HepG2 (cell line): ENCODE results near the gene SMOC1. TPM values are rescaled to one million over a fixed set of nuclear protein-coding genes. Genes with fewer than 3 reads are reported as not detected.

ENCODE experiments used
- ATAC-seq: fragments of 200-7000 bp; cut with Tn5 transposase; 3 replicates; pipeline ENCODE4 v1.9.1; 2020; ENCODE audit warnings: mild to moderate bottlenecking, moderate library complexity
- BruUV-seq: library from RNA; stranded (reverse); fragments of 400-500 nt; replicated peaks from 2 replicates; lab custom pipeline; 2021; lab: Mats Ljungman, UMichigan
- CTCF ChIA-PET: fragments of 300-600 bp; formaldehyde crosslinking; extraction: SDS; loops from one replicate; lab custom pipeline; 2021; ENCODE audit warnings: low total read pairs, inconsistent platforms, low intra/inter-chr PET ratio; lab: Yijun Ruan, JAX
- POLR2A ChIA-PET: fragments of 350-600 bp; sonication (Branson Sonifier 250); formaldehyde crosslinking; loops from one replicate; lab custom pipeline; 2020; ENCODE audit warnings: antibody characterized with exemption, inconsistent platforms; lab: Yijun Ruan, JAX
- DNase-seq: peaks from one replicate; pipeline ENCODE4 v3.0.0-alpha.2; 2015; ENCODE audit warnings: low spot score
- FAIRE-seq: peaks from 3 replicates; lab custom pipeline; 2011; peaks lifted over from hg19 to GRCh38; lab: Jason Lieb, UNC
- H2AFZ ChIP-seq: one replicate; pipeline ENCODE4 v1.6.1; 2011; ENCODE audit warnings: low read length, inconsistent platforms
- H3K27ac ChIP-seq: fragments of 300-600 bp; 3 replicates; pipeline ENCODE4 v1.8.0; 2011; ENCODE audit warnings: mixed run types, mild to moderate bottlenecking, mixed read lengths, low read length, inconsistent platforms; ENCODE audit not compliant: insufficient read depth; ENCODE audit errors: extremely low read length
- H3K27me3 ChIP-seq, 2 experiments: fragments of 200-600 bp in 1 of 2; 2 replicates in 1 of 2; 3 replicates in 1 of 2; pipeline versions ENCODE4 v1.6.0 to v1.8.0; 2011; ENCODE audit warnings: low read length in 2 of 2, mild to moderate bottlenecking in 2 of 2, moderate library complexity in 2 of 2, inconsistent platforms in 1 of 2; ENCODE audit not compliant: insufficient read depth in 2 of 2, control insufficient read depth in 1 of 2
- H3K36me3 ChIP-seq, 2 experiments: fragments of 200-600 bp in 1 of 2; replicated peaks in 1 of 2; 2 replicates in 1 of 2; 3 replicates in 1 of 2; pipeline versions ENCODE4 v1.5.1 to v1.8.0; 2011; ENCODE audit warnings: low read length in 2 of 2, inconsistent platforms in 1 of 2; ENCODE audit not compliant: insufficient read depth in 2 of 2, control insufficient read depth in 1 of 2
- H3K4me1 ChIP-seq: 2 replicates; pipeline ENCODE4 v1.5.1; 2012; ENCODE audit warnings: low read length, inconsistent platforms; ENCODE audit not compliant: insufficient read depth
- H3K4me2 ChIP-seq: 2 replicates; pipeline ENCODE4 v1.6.0; 2011; ENCODE audit warnings: low read depth, low read length, inconsistent platforms
- H3K4me3 ChIP-seq, 3 experiments: fragments of 200-600 bp in 1 of 3; sonication (generic), shearing (Covaris generic) in 1 of 3; replicated peaks in 1 of 3; 2 replicates each; pipeline ENCODE4 v1.5.1; 2011 to 2016; ENCODE audit warnings: low read length in 3 of 3, inconsistent platforms in 2 of 3, low read depth in 2 of 3, mild to moderate bottlenecking in 2 of 3, control low read depth in 1 of 3, mixed read lengths in 1 of 3; ENCODE audit not compliant: insufficient read depth in 1 of 3
- H3K79me2 ChIP-seq: one replicate; pipeline ENCODE4 v1.6.1; 2011; ENCODE audit warnings: low read length, inconsistent platforms; ENCODE audit not compliant: insufficient read depth
- H3K9ac ChIP-seq: 2 replicates; pipeline ENCODE4 v1.6.0; 2011; ENCODE audit warnings: mild to moderate bottlenecking, low read depth, low read length, inconsistent platforms; ENCODE audit not compliant: insufficient read depth
- H3K9me3 ChIP-seq: 2 replicates; pipeline ENCODE4 v1.5.1; 2012; ENCODE audit warnings: mild to moderate bottlenecking, low read length
- H4K20me1 ChIP-seq: 2 replicates; pipeline ENCODE4 v1.6.0; 2011; ENCODE audit warnings: inconsistent platforms, mild to moderate bottlenecking, low read length, moderate library complexity; ENCODE audit not compliant: insufficient read depth
- ARID5B ChIP-seq: IDR thresholded peaks from 2 replicates; pipeline ENCODE4 v1.4.0; 2020; ENCODE audit warnings: mild to moderate bottlenecking, missing genetic modification reagents
- CREB3 ChIP-seq: sonication (generic); formaldehyde crosslinking; IDR thresholded peaks from 2 replicates; pipeline ENCODE4 v1.5.0; 2020; ENCODE audit warnings: missing genetic modification reagents
- HMG20B ChIP-seq: conservative IDR thresholded peaks from 2 replicates; pipeline ENCODE4 v1.6.1; 2016; ENCODE audit warnings: missing genetic modification reagents, missing compliant biosample characterization
- NFATC3 ChIP-seq: sonication (generic); formaldehyde crosslinking; IDR thresholded peaks from 2 replicates; pipeline ENCODE4 v1.5.1; 2020; ENCODE audit warnings: mild to moderate bottlenecking, missing genetic modification reagents
- PHF20 ChIP-seq: sonication (generic); formaldehyde crosslinking; IDR thresholded peaks from 2 replicates; pipeline ENCODE4 v1.5.0; 2020; ENCODE audit warnings: mild to moderate bottlenecking, missing genetic modification reagents
- RARA ChIP-seq: IDR thresholded peaks from 2 replicates; pipeline ENCODE4 v1.6.1; 2016; ENCODE audit warnings: missing genetic modification reagents, missing compliant biosample characterization
- WGBS: methylation state at CpG from one replicate; pipeline ENCODE4 v1.1.6; 2017; ENCODE audit warnings: low lambda C conversion rate; 5-methylcytosine and 5-hydroxymethylcytosine counted together
- in situ Hi-C: cut with HindIII; loops from 2 replicates; pipeline ENCODE4 v1.10.0; 2017; ENCODE audit warnings: low pct_unique_long_range_greater_than_20kb; ENCODE audit not compliant: extremely low pct_ligation_motif_present
- intact Hi-C: fragments of 100-400 bp; cut with micrococcal nuclease; formaldehyde crosslinking; loops from one replicate; pipeline ENCODE4 v1.10.0; 2022; ENCODE audit not compliant: unreplicated experiment
- polyA plus RNA-seq, 8 experiments: library from polyadenylated mRNA; depleted of rRNA in 3 of 8; stranded (reverse) in 7 of 8; unstranded in 1 of 8; fragments of >200 nt; fragmentation: Illumina TruSeq in 4 of 8; extraction: Trizol in 4 of 8; gene quantifications; 2 replicates each; pipeline versions ENCODE4 v1.2.1 to v1.2.3, GENCODE V29; 2011 to 2016; ENCODE audit warnings: low read depth in 4 of 8, missing spikeins in 1 of 8, mixed read lengths in 1 of 8; ENCODE audit not compliant: insufficient read depth in 1 of 8
- total RNA-seq, 5 experiments: library from RNA; depleted of rRNA; stranded (reverse); fragments of >200 nt; fragmentation: Illumina TruSeq; extraction: Trizol; gene quantifications; 2 replicates each; pipeline ENCODE4 v1.2.3, GENCODE V29; 2016; ENCODE audit warnings: low read depth in 1 of 5

Gene SMOC1
- total and polyA plus RNA-seq, 2 of the 13 experiments (the other 11 are each of a cell fraction or from before 2014, with no cell fraction given) = 17.8 to 35.6 TPM

GRCh38 chr14:69917287-69917686 lies 38.1 kb downstream of the SMOC1 start (continued):
- 0 out of 2 replicates have a peak, but pooled peaks have one; percentile 39 for TF ChIP-seq ARID5B (CRISPR knock-in tag)
- no peak for TF ChIP-seq HMG20B
- 0 out of 2 replicates have a peak, but pooled peaks have one; percentile 8 for TF ChIP-seq RARA (CRISPR knock-in tag)
- TF ChIP-seq, all 625 proteins: peak for 22

GRCh38 chr14:69919815-69920214 lies 40.6 kb downstream of the SMOC1 start:
- H3K27ac ChIP-seq = no peak overlapping the region
- no peak overlapping the region for H3K4me3 ChIP-seq
- H3K79me2 ChIP-seq = peaks cover 13% of the 10 kb centered on the region
- DNase-seq = no peak
- H2AFZ ChIP-seq = no peak overlapping the region
- peaks cover 25% of the 10 kb centered on the region for H3K4me1 ChIP-seq
- TF ChIP-seq PHF20 (CRISPR knock-in tag) (no peak), CREB3 (CRISPR knock-in tag) (no peak), NFATC3 (CRISPR knock-in tag) (no peak)
- ChIA-PET CTCF (no interaction called here), POLR2A (no interaction called here)
- H3K27me3 ChIP-seq = no peaks in the 10 kb centered on the region
- BruUV-seq = no TSS peak
- H3K36me3 ChIP-seq = no peaks in the 10 kb centered on the region
- H3K9ac ChIP-seq = no peak overlapping the region
- no peaks in the 10 kb centered on the region for H4K20me1 ChIP-seq
- in situ Hi-C loops (no loop called here), intact Hi-C loops (no loop called here)
- H3K9me3 ChIP-seq = no peaks in the 10 kb centered on the region
- no peak for ATAC-seq
- no peak overlapping the region for H3K4me2 ChIP-seq
- FAIRE-seq = no peak
- no CpG with 5 or more reads among the region's 1 CpG for WGBS
